Sigmoid colon (tissue), 4 donors: ENCODE data around the gene KRTAP12-1.

Experiments used
- EP300 ChIP-seq, 4 donors: sonication (generic); formaldehyde crosslinking; IDR thresholded peaks; one replicate each; pipeline ENCODE4 v1.6.1; 2017; ENCODE audit warnings: antibody characterized with exemption in 4 of 4
- POLR2A ChIP-seq, 2 donors: fragments of 450-650 bp; IDR thresholded peaks; one replicate each; pipeline ENCODE4 v1.6.1; 2016; ENCODE audit warnings: antibody characterized with exemption in 2 of 2, mild to moderate bottlenecking in 2 of 2, moderate library complexity in 2 of 2
- POLR2AphosphoS5 ChIP-seq, 4 donors: sonication (generic); formaldehyde crosslinking; IDR thresholded peaks; one replicate each; pipeline ENCODE4 v1.6.1; 2017; ENCODE audit warnings: antibody characterized with exemption in 4 of 4
- TF ChIP-seq, protein P1 (sequence below), 4 experiments: fragments of 450-650 bp in 3 of 4; fragments of 200-600 bp in 1 of 4; IDR thresholded peaks; one replicate each; pipeline ENCODE4 v1.5.1; 2016 to 2019; ENCODE audit warnings: antibody characterized with exemption in 4 of 4, mild to moderate bottlenecking in 3 of 4, moderate library complexity in 2 of 4

DNA sequence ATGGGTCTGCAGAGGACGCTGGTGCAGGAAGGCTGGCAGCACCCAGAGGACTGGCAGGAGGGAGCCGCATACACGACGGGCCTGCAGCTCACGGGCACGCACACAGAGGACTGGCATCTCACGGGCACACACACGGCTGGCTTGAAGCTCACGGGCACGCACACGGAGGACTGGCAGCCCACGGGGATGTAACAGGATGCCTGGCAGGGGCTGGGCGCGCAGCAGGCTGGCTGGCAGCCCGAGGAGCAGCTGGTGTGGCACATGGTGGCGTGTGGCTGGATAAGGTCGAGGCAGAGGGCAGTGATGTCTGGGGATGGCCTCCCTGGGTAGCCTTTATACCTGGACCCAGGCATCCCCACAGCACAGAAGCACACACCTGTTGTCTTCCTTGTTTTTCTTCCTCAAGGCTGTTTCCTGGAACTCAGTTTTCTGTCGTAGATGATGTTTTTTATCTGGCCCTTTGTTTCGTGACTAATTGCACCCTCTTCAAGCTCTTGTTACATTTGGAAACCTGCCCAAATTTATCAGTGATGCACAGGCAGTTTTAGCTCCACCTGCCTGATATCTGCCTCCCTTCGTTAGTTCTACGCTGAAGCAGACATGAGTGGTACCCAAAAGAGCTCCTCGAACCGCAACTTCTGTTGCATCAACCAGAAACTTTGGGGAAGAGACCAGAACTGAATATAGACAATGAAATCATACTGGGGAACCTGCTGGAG is at the start of gene KRTAP12-1:
- TF ChIP-seq POLR2AphosphoS5 (IDR thresholded peaks at IDR 0.05) (no peak), POLR2A (IDR thresholded peaks at IDR 0.05) (no peak), EP300 (IDR thresholded peaks at IDR 0.05) (no peak)
- TF ChIP-seq, protein P1, sequence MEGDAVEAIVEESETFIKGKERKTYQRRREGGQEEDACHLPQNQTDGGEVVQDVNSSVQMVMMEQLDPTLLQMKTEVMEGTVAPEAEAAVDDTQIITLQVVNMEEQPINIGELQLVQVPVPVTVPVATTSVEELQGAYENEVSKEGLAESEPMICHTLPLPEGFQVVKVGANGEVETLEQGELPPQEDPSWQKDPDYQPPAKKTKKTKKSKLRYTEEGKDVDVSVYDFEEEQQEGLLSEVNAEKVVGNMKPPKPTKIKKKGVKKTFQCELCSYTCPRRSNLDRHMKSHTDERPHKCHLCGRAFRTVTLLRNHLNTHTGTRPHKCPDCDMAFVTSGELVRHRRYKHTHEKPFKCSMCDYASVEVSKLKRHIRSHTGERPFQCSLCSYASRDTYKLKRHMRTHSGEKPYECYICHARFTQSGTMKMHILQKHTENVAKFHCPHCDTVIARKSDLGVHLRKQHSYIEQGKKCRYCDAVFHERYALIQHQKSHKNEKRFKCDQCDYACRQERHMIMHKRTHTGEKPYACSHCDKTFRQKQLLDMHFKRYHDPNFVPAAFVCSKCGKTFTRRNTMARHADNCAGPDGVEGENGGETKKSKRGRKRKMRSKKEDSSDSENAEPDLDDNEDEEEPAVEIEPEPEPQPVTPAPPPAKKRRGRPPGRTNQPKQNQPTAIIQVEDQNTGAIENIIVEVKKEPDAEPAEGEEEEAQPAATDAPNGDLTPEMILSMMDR (IDR thresholded peaks at IDR 0.05): no peak
